Esophagus muscularis mucosa (tissue), 4 donors: ENCODE results near the gene PDE12. TPM values are rescaled to one million over a fixed set of nuclear protein-coding genes. Genes with fewer than 3 reads are reported as not detected.

Source experiments
- DNase-seq: peaks from one replicate; pipeline ENCODE4 v3.0.0-alpha.2; 2017; ENCODE audit errors: extremely low spot score
- H3K27ac ChIP-seq, 4 donors: fragments of 200-600 bp; sonication (generic); replicated peaks in 1 of 4; 1 replicate in 3 of 4; 2 replicates in 1 of 4; pipeline ENCODE4 v1.5.1; 2016 to 2019; ENCODE audit warnings: mild to moderate bottlenecking in 1 of 4
- H3K27me3 ChIP-seq, 4 donors: fragments of 200-600 bp; sonication (generic); one replicate each; pipeline versions ENCODE4 v1.5.1 to v1.6.0; 2016 to 2019
- H3K36me3 ChIP-seq, 4 donors: fragments of 200-600 bp; sonication (generic); one replicate each; pipeline ENCODE4 v1.5.1; 2016 to 2019
- H3K4me1 ChIP-seq, 4 donors: fragments of 200-600 bp; sonication (generic); one replicate each; pipeline ENCODE4 v1.5.1; 2016 to 2019
- H3K4me3 ChIP-seq, 4 donors: fragments of 200-600 bp; sonication (generic); 1 replicate in 2 of 4; 2 replicates in 2 of 4; pipeline ENCODE4 v1.5.1; 2016 to 2019; ENCODE audit warnings: mild to moderate bottlenecking in 4 of 4, moderate library complexity in 1 of 4
- H3K9me3 ChIP-seq, 4 donors: fragments of 200-600 bp; sonication (generic); 1 replicate in 3 of 4; 2 replicates in 1 of 4; pipeline ENCODE4 v1.5.1; 2016 to 2019
- CTCF ChIP-seq, 3 experiments: fragments of 200-600 bp in 2 of 3; fragments of 450-650 bp in 1 of 3; sonication (generic) in 2 of 3; IDR thresholded peaks; one replicate each; pipeline ENCODE4 v1.5.1; 2017 to 2019; ENCODE audit warnings: antibody characterized with exemption in 3 of 3, mild to moderate bottlenecking in 2 of 3, moderate library complexity in 1 of 3
- EP300 ChIP-seq: sonication (generic); formaldehyde crosslinking; IDR thresholded peaks from one replicate; pipeline ENCODE4 v1.6.1; 2017; ENCODE audit warnings: antibody characterized with exemption
- POLR2A ChIP-seq: fragments of 450-650 bp; IDR thresholded peaks from one replicate; pipeline ENCODE4 v1.6.1; 2017; ENCODE audit warnings: antibody characterized with exemption, moderate library complexity, mild to moderate bottlenecking, low read depth
- POLR2AphosphoS5 ChIP-seq, 2 donors: sonication (generic); formaldehyde crosslinking; IDR thresholded peaks; one replicate each; pipeline ENCODE4 v1.6.1; 2017; ENCODE audit warnings: antibody characterized with exemption in 2 of 2
- WGBS: methylation state at CpG from one replicate; pipeline ENCODE4 v1.1.5; 2018; 5-methylcytosine and 5-hydroxymethylcytosine counted together
- intact Hi-C: fragments of 100-400 bp; cut with DNase I; formaldehyde crosslinking; loops from one replicate; pipeline ENCODE4 v1.15.1; 2023
- total RNA-seq, 4 donors: library from RNA; depleted of rRNA; stranded (reverse); fragments of >200 nt; gene quantifications; one replicate each; pipeline versions ENCODE4 v1.1.0 to v1.2.1, GENCODE V29; 2016

The PDE12 gene
- total RNA-seq, 4 donors from 2014 or later: 19.0 to 26.5 (median 22.4) TPM

GRCh38 chr3:57555306-57555705 lies 768 bp upstream of the PDE12 start:
- peaks cover 28 to 48% (median 39%) of the 10 kb centered on the region in 4 donors for H3K4me1 ChIP-seq
- no peak for TF ChIP-seq POLR2AphosphoS5 (IDR thresholded peaks at IDR 0.05)
- TF ChIP-seq EP300: no peak
- TF ChIP-seq POLR2A: no peak
- TF ChIP-seq CTCF (IDR thresholded peaks at IDR 0.05): no peak
- peaks cover 0 to 13% (median 9%) of the 10 kb centered on the region in 4 donors for H3K36me3 ChIP-seq
- no peaks in the 10 kb centered on the region for H3K9me3 ChIP-seq
- peak overlapping the region; percentile 89 to 95 (median 94) for H3K27ac ChIP-seq
- H3K4me3 ChIP-seq: peak overlapping the region; percentile 81 to 95 (median 87)
- DNase-seq: no peak
- intact Hi-C loops: loop anchor here (2.0 kb wide), 1 partner anchor 41 kb away; the partner anchor contains the start of gene ARF4
- 59% methylated on average over 8 of the region's 8 CpGs for WGBS
- H3K27me3 ChIP-seq: no peaks in the 10 kb centered on the region

- Histone ChIP-seq H3K27me3 (no peaks in the 10 kb centered on the region), H3K36me3 (peaks cover 0 to 26% (median 18%) of the 10 kb centered on the region in 4 donors), H3K27ac (peak overlapping the region; percentile 89 to 95 (median 94)), H3K9me3 (no peaks in the 10 kb centered on the region), H3K4me1 (peaks cover 28 to 51% (median 43%) of the 10 kb centered on the region in 4 donors), H3K4me3 (peak overlapping the region; percentile 81 to 95 (median 87))
- TF ChIP-seq CTCF (IDR thresholded peaks at IDR 0.05) (no peak), POLR2AphosphoS5 (IDR thresholded peaks at IDR 0.05) (no peak), EP300 (no peak), POLR2A (no peak)
- DNase-seq: no peak
- 0% methylated on average over 23 of the region's 54 CpGs for WGBS
- intact Hi-C loops: no loop called here
These were observed 498 bp downstream of the PDE12 start for GRCh38 chr3:57556459-57557084.

GRCh38 chr3:57557085-57557537 lies 1.0 kb downstream of the PDE12 start:
- peak overlapping the region; percentile 89 to 95 (median 94) for H3K27ac ChIP-seq
- intact Hi-C loops: no loop called here
- 2% methylated on average over 14 of the region's 29 CpGs for WGBS

GRCh38 chr3:57559526-57559925 lies 3.5 kb downstream of the PDE12 start:
- Histone ChIP-seq H3K4me1 (peaks cover 28 to 51% (median 43%) of the 10 kb centered on the region in 4 donors), H3K27me3 (no peaks in the 10 kb centered on the region), H3K9me3 (no peaks in the 10 kb centered on the region), H3K36me3 (peaks cover 0 to 39% (median 24%) of the 10 kb centered on the region in 4 donors), H3K4me3 (no peak overlapping the region), H3K27ac (no peak overlapping the region)
- intact Hi-C loops: no loop called here
- no peak for DNase-seq
- TF ChIP-seq POLR2A (no peak), CTCF (IDR thresholded peaks at IDR 0.05) (no peak), EP300 (no peak), POLR2AphosphoS5 (IDR thresholded peaks at IDR 0.05) (no peak)
- 95% methylated on average over 1 of the region's 1 CpG for WGBS

More at GRCh38 chr3:57557085-57557537, 1.0 kb downstream of the PDE12 start:
- Histone ChIP-seq H3K36me3 (peaks cover 0 to 29% (median 18%) of the 10 kb centered on the region in 4 donors), H3K27me3 (no peaks in the 10 kb centered on the region), H3K4me1 (peaks cover 28 to 51% (median 43%) of the 10 kb centered on the region in 4 donors), H3K4me3 (peak overlapping the region; percentile 81 to 95 (median 87)), H3K9me3 (no peaks in the 10 kb centered on the region)
- TF ChIP-seq POLR2A (no peak), EP300 (no peak), CTCF (IDR thresholded peaks at IDR 0.05) (no peak), POLR2AphosphoS5 (IDR thresholded peaks at IDR 0.05) (no peak)
- no peak for DNase-seq
